Bronchial epithelial cell (primary cell): Measurements from ENCODE around the gene TEX12. TPM values are rescaled to one million over a fixed set of nuclear protein-coding genes. Genes with fewer than 3 reads are reported as not detected.
A peak's percentile ranks its signal among the peaks of the same experiment; 100 is the strongest.

Experiments
- DNase-seq: peaks from one replicate; pipeline ENCODE4 v3.0.0-alpha.2; 2010; ENCODE audit warnings: low read depth
- FAIRE-seq: peaks from 2 replicates; lab custom pipeline; 2011; peaks lifted over from hg19 to GRCh38; lab: Jason Lieb, UNC
- H3K27me3 ChIP-seq: 2 replicates; pipeline ENCODE4 v1.5.1; 2011; ENCODE audit warnings: low read length; ENCODE audit not compliant: control insufficient read depth, insufficient read depth
- H3K36me3 ChIP-seq: 2 replicates; pipeline ENCODE4 v1.5.1; 2011; ENCODE audit warnings: low read length; ENCODE audit not compliant: control insufficient read depth, insufficient read depth
- H3K4me3 ChIP-seq: 2 replicates; pipeline ENCODE4 v1.5.1; 2011; ENCODE audit warnings: mild to moderate bottlenecking, low read depth, low read length, control low read depth
- CTCF ChIP-seq: IDR thresholded peaks from 2 replicates; pipeline ENCODE4 v1.5.1; 2011; ENCODE audit warnings: mild to moderate bottlenecking, moderate library complexity, low read length, control low read depth, inconsistent platforms; ENCODE audit not compliant: insufficient read depth, severe bottlenecking
- total RNA-seq: library from RNA; depleted of rRNA; stranded (reverse); fragments of >200 nt; gene quantifications from 2 replicates; pipeline ENCODE4 v1.2.1, GENCODE V29; 2014

The TEX12 gene
- total RNA-seq, 1 donor from 2014 or later = 0.26 TPM

GRCh38 chr11:112216561-112217105 lies 49.5 kb downstream of the TEX12 start:
- Histone ChIP-seq H3K27me3 (no peaks in the 10 kb centered on the region), H3K4me3 (no peak overlapping the region), H3K36me3 (no peaks in the 10 kb centered on the region)
- DNase-seq = no peak
- FAIRE-seq = no peak
- no peak for TF ChIP-seq CTCF

- peak; percentile 55 for FAIRE-seq
- Histone ChIP-seq H3K36me3 (no peaks in the 10 kb centered on the region), H3K4me3 (no peak overlapping the region), H3K27me3 (no peaks in the 10 kb centered on the region)
- DNase-seq = peak; percentile 69
- TF ChIP-seq CTCF = peak; percentile 57
Measured at GRCh38 chr11:112219476-112220232, 52.5 kb downstream of the TEX12 start.

- no peak for TF ChIP-seq CTCF
- no peak for FAIRE-seq
- DNase-seq = peak; percentile 62
- Histone ChIP-seq H3K36me3 (no peaks in the 10 kb centered on the region), H3K27me3 (no peaks in the 10 kb centered on the region), H3K4me3 (no peak overlapping the region)
Measured at GRCh38 chr11:112221274-112221835, 54.2 kb downstream of the TEX12 start.

Other genes starting within 250 kb of the TEX12 start
- gene C11orf52, start 248.5 kb upstream of the TEX12 start, total RNA-seq = 0.26 and 2.3 TPM in 2 replicates
- gene DIXDC1, start 230.0 kb upstream of the TEX12 start, total RNA-seq = 9.5 and 10.8 TPM in 2 replicates
- gene DLAT, start 142.0 kb upstream of the TEX12 start, total RNA-seq = 24.5 and 27.4 TPM in 2 replicates
- 0.51 and 0.53 TPM in 2 replicates for gene PIH1D2, start 93.4 kb upstream of the TEX12 start, total RNA-seq
- 23.3 and 24.5 TPM in 2 replicates for gene NKAPD1, start 93.1 kb upstream of the TEX12 start, total RNA-seq
- 66.3 and 78.6 TPM in 2 replicates for gene TIMM8B, start 80.6 kb upstream of the TEX12 start, total RNA-seq
- 103 and 133 TPM in 2 replicates for gene SDHD, start 80.5 kb upstream of the TEX12 start, total RNA-seq
- 33.8 and 72.1 TPM in 2 replicates for gene IL18, start 3.3 kb upstream of the TEX12 start, total RNA-seq
- gene BCO2, start 8.1 kb downstream of the TEX12 start, total RNA-seq = 1.0 and 2.1 TPM in 2 replicates
- gene PTS, start 59.1 kb downstream of the TEX12 start, total RNA-seq = 68.4 and 74.4 TPM in 2 replicates
- not detected in 2 replicates for gene PLET1, start 93.5 kb downstream of the TEX12 start, total RNA-seq